ENCODE measurements around the gene VARS2.

VARS2 gene

DNA sequence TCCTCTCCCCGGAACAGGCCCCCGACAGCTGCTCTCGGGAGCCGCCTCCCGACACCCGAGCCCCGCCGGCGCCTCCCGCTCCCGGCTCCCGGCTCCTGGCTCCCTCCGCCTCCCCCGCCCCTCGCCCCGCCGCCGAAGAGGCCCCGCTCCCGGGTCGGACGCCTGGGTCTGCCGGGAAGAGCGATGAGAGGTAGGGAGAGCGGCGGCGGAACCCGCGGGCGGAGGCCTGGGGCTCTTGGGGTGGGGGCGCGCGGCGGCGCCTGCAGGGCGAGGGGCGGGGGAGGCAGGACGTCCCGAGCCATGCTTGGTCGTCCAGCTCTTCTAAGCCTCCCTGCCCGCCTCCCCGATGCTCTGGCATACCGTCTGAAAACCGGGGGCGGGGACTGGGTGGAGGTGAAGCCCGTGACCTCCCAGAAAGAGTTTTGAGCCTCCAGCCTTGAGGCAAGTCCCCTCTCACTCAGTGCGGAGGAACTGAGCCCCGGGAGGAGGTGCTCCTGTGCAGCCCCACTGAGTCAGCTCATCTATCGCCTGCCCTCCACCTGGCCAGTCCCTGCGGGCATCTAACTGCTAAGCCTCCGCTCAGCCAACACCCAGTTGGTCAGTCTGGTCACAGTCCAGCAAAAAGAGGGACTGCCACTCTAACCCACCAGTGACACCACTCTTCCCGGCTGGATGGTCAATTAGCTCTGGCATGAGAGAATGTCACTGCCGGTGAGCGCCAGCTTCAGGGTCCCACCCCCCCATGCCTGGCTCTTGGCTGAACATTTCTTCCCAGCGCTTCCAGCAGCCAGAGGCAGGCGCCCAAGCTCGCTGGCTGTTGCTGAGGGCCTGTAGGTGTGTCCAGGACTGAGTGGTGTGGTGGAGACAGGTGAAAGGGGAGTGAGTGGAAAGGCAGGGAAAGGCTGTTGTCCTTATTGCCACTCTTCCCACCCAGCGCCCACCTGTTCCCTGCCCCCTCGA is 29.2 kb upstream of the VARS2 start:
- DNase-seq (ENCODE audit: low spot score), result peak; percentile 71

DNA sequence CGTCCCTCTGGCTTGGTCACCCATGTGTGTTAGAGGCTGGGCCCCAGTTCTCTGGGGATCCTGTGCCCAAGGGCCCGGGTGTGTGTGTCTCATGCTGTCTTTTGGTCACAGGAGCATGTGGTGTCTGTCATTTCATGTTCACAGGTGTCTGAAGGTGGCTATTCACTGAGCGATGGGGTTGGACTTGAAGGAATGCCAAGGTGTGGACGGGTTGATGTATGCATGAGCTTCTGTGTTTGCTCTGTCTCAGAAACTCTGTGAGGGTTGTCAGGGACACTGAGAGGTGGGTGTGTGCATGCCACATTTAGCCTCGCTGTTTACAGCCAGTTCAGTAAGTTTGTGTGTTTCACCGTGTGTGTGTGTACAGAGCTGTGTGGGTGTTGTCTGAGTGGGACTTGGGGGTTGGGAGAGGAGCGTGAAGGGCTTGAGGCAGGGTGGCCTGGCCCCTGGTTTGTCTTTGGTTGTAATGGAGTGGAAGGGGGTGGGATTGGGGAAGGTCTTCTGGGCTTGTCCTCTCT is 28.5 kb upstream of the VARS2 start:
- no peak for DNase-seq (ENCODE audit: low spot score)

DNA sequence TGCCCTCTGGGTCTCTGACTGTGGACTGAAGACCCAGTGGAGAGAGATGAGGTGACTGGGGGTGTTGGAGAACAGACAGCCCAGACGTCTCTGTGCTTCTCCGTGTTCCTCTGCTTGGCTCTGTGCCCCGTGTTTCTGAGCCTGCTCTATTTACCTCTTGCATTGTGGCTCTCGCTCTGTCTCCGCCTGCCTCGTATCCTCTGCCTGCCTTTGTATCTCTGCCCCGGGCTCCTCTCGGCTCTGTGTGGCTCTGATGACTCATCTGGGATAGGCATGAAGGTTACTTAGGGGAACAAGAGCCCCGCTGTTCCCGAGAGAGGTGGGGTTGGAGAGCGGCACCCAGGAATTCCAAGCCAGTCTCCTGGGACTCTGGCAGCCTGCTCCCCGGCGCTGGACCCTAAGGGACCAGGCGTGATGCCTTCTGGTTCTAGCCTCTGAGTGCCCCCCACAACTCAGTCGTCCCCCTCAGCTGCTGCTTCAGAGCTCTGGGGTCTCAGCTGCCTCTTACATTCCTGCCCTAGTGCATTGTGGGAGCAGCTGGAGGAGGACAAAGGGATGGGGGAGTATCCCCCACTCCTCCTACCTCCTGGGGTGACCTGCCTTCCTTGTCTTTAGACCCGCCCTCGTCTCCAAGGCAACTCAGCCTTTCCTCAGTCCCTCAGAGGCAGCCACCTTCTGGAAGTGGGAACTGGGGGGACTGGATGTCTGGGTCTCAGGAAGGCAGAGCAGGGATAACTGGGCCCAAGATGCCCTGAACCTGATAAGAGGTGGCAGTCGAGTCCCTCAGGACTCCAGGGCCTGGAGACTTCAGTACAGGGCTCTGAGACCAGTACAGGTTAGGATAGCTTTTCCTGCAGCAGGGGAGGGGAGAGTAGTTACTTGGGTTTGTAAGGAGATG is 27.8 kb upstream of the VARS2 start:
- peak; percentile 84 for DNase-seq (ENCODE audit: low spot score)

DNA sequence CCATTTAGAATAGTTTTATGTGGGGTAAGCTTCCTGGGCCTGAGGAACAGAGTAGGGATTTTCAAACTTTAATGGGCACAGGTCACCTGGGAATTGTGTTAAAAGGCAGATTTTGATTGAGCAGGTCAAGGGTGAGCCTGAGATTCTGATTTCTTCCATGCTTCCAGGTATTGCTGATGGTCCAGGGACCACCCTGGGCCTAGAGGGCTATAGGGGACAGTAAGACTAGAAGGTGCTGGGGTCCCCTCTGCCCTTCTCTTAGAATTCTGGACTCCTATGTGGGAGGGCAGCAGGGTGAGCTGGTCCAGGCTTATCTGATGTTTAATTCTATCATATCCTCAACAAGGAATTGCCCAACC is 27.2 kb upstream of the VARS2 start:
- no peak for DNase-seq (ENCODE audit: low spot score)

DNA sequence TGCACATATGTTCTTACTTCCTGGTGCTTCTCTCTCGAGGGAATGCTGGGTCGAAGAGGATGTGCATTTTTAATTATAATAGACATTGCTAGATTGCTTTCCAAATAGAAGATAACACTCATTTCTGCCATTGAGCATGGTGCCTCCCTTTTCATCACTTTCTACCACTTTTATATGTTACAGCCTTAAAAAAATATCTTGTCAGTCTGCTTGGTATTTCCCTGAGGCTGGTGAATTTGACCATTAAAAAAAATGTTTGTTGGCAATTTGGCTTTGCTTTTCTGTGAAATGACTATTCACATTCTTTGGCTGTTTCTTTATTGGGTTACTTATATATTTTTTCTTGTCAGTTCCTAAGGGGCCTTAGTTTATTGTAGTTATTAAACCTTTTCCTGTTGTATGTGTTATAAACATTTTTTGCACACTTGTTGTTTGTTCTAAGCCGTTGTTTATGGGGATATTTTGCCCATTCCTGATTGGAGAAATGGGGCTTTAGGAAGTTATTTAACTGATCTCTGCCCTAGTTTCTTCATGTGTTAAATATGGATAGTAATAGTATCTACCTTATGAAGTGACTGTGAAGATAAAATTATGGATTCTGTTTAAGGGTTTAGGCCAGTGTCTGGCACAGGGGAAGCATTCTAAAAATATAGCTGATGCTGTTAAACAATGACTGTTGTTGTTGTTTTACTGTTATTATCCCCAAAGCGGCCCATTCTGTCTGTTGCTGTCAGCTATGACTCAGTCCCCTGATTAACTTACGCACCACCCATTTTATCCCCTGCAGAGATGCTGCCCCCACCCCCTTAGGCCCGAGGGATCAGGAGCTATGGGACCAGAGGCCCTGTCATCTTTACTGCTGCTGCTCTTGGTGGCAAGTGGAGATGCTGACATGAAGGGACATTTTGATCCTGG is 25.9 kb upstream of the VARS2 start:
- peak; percentile 75 for DNase-seq (ENCODE audit: low spot score)

DNA sequence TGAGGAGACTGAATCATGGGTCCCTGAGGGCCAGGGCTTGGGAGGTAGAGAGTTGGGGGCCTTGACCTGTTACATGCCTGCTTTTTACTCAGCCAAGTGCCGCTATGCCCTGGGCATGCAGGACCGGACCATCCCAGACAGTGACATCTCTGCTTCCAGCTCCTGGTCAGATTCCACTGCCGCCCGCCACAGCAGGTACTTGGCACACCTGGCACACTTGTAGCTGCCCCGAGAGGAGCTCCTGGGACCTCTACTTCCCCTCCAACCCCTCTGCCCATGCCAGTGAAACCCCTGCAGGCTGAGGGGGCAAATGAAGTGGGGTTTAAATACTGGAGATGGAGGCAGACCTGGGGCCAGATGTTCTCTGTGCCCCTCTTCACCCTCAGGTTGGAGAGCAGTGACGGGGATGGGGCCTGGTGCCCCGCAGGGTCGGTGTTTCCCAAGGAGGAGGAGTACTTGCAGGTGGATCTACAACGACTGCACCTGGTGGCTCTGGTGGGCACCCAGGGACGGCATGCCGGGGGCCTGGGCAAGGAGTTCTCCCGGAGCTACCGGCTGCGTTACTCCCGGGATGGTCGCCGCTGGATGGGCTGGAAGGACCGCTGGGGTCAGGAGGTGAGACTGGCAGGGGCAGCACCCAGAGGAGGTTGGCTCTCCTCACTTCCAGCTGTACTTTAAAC is 25.1 kb upstream of the VARS2 start:
- DNase-seq (ENCODE audit: low spot score), result no peak

DNA sequence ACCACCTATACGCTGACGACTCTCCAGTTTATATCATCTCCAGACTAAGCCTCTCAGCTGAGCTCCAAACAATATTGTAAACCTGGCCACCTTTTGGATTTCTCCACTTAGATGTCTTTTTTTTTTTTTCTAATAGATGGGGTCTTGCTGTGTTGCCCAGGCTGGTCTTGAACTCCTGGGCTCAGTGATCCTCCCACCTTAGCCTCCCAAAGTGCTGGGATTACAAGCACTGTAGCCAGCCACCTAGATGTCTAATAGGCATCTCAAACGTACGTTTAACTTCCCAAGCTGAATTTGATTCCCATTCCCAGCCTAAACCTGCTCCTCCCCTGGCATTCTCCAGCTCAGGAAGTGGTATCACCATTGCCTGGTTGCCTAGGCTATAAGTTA is 24.5 kb upstream of the VARS2 start:
- no peak for DNase-seq (ENCODE audit: low spot score)

DNA sequence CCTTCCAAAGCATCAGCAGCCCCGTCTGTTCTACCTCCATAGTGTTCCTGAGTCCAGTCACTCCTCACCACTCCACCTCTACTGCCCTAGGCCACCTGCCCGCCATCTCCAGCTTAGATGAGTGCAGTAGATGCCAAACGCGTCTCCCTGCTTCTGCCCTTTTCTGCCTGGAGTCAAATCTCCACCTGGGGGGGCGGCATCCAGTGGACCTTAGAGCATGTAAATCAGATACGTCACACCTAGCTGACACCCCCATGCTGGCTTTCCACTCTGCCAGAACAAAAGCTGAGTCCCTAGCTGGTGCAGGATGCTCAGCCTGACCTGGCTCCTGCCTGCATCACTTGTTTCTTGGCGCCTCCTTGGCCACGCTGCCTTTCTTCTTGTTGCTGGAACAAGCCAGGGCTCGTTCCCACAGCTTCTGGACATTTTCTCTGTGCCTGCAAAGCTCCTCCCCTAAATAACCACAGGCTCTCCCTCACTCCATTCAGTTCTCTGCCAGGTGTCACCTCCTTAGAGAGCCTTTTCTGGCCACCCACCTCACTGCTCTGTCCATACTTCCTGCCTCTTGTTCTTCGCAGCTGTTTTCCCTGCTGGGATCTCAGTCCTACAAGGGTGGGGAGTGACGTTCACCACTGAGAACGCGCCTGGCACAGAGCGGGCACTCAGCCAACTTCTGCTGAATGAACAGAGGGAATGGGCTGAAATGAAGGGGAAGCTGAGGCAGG is 24.0 kb upstream of the VARS2 start:
- DNase-seq (ENCODE audit: low spot score), result no peak

DNA sequence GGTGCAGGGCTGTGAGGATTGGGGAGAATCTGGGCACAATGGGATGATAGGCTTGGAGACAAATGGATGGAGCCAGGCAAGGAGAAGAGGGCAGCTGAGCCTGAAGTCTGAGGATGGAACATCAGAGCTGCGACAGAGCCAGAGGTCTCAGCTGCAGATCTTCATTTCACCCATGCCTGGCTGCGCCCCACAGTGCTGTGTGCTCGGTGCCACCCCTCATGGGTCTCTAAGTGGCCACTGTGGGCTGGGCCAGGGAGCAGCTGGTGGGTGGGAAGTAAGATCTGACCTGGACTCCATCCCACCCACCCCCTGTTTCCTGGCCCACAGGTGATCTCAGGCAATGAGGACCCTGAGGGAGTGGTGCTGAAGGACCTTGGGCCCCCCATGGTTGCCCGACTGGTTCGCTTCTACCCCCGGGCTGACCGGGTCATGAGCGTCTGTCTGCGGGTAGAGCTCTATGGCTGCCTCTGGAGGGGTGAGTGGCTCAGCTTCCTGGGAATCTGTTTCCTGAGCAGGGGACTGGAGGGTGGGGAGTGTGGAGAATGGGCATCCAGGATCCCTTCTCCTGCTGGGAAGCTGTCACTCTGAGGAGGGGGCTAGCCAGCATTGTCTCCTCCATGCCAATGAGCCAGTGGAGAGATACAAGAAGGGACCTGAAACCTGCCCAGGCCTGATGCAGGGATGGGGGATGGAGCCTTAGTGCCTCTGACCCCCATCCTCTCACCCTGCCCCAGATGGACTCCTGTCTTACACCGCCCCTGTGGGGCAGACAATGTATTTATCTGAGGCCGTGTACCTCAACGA is 23.2 kb upstream of the VARS2 start:
- DNase-seq (ENCODE audit: low spot score), result no peak

DNA sequence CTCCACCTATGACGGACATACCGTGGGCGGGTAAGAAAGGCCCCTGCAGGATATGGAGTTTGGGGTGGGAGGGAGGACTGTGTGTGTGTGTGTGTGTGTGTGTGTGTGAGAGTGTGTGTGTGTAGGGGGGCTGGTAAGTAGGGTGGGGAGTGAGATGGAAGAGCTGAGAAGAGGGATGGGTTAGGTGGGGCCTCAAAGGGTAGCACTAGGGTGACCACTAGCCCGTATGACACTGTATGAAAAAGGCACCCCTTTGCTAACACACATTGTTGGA is 22.7 kb upstream of the VARS2 start:
- no peak for DNase-seq (ENCODE audit: low spot score)

DNA sequence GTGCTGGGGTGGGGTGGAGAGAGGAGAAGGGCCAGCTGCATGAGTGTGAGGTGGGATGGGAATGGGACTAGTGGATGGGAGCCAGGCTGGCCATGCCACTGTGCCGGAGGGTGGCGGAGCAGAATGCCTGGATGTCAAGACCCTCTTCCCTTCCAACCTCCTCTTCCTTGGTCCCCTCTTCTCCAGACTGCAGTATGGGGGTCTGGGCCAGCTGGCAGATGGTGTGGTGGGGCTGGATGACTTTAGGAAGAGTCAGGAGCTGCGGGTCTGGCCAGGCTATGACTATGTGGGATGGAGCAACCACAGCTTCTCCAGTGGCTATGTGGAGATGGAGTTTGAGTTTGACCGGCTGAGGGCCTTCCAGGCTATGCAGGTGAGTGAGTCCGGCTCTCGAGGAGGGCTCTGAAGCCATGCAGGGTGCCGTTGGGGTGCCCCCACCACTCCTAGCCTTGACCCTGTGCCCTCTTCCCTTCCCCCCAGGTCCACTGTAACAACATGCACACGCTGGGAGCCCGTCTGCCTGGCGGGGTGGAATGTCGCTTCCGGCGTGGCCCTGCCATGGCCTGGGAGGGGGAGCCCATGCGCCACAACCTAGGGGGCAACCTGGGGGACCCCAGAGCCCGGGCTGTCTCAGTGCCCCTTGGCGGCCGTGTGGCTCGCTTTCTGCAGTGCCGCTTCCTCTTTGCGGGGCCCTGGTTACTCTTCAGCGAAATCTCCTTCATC is 22.1 kb upstream of the VARS2 start:
- DNase-seq (ENCODE audit: low spot score), result no peak

DNA sequence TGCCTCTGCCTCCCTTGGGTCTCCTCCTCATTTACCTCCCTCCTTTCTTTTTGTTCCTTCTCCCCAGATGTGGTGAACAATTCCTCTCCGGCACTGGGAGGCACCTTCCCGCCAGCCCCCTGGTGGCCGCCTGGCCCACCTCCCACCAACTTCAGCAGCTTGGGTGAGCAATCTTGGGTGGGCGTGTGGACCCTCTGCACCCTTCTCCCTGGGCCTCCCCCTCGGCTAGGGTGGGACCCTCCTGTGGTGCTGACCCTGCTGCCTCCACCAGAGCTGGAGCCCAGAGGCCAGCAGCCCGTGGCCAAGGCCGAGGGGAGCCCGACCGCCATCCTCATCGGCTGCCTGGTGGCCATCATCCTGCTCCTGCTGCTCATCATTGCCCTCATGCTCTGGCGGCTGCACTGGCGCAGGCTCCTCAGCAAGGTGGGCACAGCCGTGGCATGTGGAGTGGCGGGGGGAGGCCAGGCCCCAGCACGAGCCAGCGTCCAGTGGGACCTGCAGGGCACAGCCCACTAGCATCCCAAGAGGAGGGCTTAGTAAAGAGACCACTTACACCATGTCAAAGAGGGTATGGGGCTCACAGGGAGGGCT is 20.9 kb upstream of the VARS2 start:
- no peak for DNase-seq (ENCODE audit: low spot score)

DNA sequence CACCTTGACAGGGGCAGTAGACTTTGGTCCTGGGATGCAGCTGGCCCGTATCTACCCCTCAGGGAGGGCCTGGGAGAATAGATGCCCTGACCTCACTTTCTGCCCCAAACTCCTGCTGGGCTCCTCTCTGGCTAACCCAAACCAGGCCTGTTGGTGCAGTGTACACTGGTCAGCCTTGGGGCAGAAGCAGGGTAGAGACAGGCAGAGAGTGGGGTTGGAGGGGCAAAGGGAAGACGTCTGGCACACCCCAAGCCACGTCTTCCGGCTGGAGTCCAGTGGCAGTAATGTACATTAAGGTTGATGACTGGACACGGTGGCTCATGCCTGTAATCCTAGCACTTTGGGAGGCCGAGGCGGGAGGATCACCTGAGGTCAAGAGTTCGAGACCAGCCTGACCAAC is 20.4 kb upstream of the VARS2 start:
- DNase-seq (ENCODE audit: low spot score), result no peak

DNA sequence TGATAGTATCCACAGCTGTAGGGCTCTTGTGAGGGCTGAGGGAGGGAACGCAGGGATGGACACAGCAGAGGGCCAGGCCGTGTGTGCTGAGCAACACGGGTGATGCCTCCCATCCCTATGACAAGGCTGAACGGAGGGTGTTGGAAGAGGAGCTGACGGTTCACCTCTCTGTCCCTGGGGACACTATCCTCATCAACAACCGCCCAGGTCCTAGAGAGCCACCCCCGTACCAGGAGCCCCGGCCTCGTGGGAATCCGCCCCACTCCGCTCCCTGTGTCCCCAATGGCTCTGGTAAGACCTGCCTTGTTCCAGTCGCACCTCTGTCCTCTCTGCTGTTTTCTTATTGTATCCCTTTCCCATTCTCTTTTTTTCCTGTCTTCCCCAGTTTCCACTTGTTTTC is 19.7 kb upstream of the VARS2 start:
- no peak for DNase-seq (ENCODE audit: low spot score)

DNA sequence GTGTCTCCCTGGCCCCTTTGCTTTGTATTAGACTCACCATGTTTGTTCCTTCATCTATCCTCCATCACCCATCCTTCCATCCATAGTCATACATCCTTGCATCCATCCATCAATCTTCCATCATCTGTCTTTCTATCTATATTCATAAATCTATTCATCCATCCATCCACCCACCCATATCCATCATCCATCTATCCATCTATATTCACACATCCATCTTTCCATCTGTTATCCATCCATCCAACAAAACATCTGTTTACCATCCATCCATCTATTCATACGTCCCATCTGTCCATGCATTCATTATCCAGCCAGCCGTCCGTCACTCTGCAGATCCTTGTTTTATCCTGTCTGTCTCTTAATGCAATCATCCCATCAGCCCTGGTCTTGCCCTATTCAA is 19.1 kb upstream of the VARS2 start:
- DNase-seq (ENCODE audit: low spot score), result no peak

DNA sequence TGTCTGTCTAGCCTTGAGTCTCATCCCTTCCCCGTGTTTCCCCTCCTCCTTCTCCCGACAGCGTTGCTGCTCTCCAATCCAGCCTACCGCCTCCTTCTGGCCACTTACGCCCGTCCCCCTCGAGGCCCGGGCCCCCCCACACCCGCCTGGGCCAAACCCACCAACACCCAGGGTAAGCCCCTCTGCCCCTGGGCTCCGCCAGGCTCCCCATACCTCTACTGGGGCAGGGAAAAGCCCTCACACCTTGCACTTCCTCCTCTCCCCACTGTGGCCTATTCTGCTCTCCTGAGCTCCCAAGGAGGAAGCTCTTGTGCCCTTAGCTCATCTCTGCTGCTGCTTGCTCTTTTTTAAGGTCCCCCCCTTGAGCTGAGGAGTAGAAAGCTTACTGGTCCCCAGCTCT is 18.7 kb upstream of the VARS2 start:
- DNase-seq (ENCODE audit: low spot score), result no peak

DNA sequence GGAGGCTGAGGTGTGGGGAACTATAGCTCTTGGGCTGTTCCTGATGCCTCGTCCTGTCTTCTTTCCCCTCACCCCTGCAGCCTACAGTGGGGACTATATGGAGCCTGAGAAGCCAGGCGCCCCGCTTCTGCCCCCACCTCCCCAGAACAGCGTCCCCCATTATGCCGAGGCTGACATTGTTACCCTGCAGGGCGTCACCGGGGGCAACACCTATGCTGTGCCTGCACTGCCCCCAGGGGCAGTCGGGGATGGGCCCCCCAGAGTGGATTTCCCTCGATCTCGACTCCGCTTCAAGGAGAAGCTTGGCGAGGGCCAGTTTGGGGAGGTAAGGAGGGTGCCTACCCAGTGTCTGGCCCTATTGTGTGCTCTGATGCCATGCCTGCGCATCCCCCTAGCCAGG is 17.5 kb upstream of the VARS2 start:
- no peak for DNase-seq (ENCODE audit: low spot score)

DNA sequence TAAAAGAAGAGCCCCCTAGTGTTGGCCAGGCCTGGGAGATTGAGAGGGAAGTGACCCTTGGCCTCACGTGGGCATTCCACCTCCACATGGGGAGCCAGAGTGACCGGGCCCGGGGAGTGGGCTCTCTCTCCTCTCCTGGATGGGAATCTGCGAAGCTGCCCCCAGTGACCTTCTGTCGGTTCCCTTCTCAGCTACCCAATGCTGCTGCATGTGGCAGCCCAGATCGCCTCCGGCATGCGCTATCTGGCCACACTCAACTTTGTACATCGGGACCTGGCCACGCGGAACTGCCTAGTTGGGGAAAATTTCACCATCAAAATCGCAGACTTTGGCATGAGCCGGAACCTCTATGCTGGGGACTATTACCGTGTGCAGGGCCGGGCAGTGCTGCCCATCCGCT is 16.2 kb upstream of the VARS2 start:
- no peak for DNase-seq (ENCODE audit: low spot score)

Measured in GM03348 (cell line).